Measurements from ENCODE around the gene NR3C1. TPM values are rescaled to one million over a fixed set of nuclear protein-coding genes. Genes with fewer than 3 reads are reported as not detected.

The NR3C1 gene
- total RNA-seq, 1 experiment from 2014 or later: 42.1 TPM

DNA sequence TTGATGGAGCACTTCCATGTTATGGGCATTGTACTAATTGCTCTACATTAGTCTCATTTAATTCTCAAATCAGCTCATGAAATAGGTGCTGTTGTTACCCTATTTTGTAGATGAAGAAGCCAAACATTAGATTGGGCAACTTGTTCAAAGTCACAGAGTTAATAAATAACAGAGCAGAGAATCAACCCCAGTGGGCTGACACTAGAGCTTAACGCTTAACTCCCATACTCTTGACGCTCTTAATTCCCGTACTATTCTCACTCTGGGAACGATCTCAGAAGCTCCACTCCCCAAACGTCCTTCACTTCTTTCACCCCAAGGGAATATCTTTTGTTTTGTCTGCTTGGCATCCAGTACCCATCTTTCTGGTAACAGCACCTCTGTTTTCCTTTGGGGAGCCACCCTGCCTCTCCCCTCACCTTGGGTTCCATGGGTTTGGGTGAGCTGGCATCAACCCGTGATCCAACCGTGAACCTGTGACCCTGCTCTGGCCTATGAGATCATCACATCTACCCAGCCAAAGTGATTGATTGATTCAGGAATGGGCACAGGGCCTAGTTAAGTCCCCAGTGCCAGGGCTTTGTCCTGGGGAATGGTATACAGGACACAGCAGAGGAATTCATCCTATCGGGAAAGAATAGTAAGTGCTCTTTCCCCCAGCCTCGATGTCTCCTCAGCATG, 169.2 kb downstream of the NR3C1 start:
- no peak for DNase-seq (ENCODE audit: low spot score)

DNA sequence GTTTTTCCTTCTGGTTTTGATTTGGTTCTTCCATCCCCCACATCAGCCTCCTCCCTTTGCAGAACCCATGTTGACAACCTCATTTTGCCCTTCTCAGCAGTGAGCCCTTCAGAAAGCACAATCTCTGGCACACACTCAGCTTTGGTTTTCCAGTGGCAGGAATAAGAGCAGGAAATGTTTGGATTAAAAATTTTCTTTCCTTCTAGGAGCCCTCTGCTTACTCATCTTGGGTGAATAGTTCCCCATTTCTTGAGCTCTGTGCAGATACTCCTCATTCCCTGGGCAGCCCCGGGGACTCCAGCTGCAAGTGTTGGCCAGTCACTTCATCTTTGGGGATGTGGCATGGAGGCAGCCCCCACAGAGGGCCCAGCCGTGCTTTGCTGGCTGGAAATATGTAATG, 170.5 kb downstream of the NR3C1 start:
- DNase-seq (ENCODE audit: low spot score): no peak

DNA sequence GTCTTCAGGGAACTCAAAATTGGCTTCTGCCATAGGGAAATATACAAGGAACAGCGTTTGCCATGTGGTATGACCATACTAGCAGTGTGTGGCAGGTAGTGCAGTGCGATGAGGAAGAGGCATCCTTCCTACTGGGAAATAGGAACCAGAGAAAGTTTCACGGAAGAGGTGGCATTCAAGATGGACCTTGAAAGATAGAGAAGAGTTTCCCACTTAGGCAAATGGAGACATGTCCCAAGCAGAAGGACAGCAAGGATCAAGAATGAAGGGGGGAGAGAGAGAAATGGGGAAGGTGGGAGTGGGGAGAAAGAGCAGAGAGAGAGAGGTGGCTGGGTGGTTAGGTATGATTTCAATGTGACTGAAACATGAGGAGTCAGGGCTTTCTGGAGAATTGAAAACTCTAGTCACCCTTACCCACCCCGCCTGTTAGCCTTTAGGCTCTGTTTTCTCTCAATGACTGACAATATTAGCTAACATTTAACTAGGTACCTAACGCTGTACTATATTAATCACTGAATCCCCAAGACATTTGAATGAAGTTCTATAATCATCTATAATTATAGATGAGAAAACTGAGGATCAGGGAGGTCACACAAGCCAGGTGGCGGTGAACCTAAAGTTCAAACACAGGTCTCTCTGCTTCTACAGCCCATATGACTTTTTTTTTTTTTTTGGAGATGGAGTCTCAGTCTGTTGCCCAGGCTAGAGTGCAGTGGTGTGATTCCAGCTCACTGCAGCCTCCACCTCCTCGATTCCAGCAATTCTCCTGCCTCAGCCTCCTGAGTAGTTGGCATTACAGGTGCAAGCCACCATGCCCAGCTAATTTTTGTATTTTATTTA, 171.3 kb downstream of the NR3C1 start:
- no peak for DNase-seq (ENCODE audit: low spot score)

DNA sequence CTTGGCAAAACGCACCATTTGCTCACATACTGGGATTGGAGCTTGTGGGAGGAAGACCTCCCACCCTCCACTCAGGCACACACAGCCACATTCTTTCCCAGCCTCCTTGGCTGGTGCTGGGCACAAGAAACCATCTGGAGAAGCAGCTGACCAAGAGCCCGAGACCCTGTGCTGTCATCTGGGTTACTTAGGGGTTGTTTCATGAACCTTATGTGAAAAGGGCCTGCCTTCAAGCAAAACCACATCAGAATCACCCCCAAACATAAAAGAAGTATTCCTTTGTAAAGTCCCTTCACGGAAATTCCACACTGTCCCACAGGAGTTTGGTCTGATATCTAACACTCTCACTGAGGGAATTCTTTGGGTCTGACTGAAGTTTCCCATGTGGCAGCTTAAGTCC, 172.1 kb downstream of the NR3C1 start:
- no peak for DNase-seq (ENCODE audit: low spot score)

DNA sequence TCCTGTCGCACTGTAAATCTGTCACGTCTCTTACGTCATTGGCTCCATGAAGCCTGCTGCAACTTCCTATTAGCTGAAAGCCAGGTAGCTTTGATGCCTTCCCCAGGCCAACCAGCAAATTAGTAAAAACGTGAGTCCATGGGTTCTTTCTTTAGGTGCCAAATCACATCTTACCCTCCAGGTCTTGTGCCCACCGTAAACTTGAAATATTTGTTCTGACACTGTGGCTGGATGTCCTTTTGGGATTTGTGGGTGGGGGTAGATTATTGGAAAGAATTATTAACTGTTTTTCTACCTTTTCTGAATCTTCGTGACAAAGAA, 172.8 kb downstream of the NR3C1 start:
- no peak for DNase-seq (ENCODE audit: low spot score)

DNA sequence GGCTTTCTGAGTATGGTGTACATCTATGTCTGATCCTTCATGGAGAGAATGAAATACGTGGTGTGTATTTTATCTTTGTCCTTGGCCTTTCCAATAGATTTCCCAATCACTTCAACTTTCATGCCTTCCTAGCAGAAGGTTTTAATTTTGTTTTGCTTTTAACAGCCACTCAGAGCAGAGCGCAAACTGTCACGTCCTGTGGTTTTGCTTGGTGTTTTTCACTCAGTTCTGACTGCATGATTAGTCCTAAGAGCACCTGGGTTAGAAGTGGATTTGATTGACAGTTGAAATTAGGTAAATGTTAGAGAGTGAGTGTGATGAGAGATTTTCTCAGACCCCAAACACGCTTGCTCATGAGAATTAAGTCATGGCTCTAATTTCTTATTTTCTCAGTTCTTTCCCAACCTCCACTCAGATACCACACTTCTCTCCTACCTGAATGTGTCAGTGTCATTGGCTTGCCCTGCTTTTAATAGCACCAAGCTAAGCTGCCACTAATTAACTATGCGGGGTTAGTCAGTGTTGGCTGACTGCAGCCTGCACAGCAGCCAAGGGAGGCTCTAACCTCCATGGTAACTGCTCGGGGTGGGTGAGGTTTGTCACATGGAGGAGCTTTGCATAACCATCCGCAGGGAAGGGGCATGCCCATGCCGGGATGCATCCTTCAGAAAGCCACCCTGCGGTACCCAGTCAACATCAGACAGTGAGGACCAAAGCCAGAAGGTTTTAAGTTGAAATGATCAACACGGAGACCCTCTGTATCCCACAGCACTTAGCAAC, 173.4 kb downstream of the NR3C1 start:
- no peak for DNase-seq (ENCODE audit: low spot score)

DNA sequence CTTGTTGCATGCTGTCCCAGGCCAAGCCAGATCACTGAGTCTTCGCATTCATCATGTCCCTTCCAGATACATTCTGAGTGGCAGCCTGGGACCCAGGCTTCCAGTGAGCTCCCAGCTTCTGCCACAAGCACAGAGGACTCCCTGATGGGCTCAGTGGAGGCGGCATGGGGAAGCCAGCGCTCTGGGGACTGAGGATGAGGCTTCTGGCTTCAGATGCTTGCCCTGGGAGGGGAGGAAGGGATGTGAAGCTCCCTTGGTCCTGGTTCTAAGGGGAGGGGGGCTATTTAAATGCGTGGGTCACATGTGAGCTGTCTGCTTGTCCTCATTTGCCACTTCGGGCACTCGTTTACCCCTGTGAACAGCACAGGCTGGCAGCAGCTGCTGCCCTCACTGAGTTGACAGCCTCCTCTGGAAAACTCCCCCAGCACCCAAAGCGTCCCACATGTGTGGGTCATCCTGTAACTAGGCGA, 174.0 kb downstream of the NR3C1 start:
- DNase-seq (ENCODE audit: low spot score): no peak

DNA sequence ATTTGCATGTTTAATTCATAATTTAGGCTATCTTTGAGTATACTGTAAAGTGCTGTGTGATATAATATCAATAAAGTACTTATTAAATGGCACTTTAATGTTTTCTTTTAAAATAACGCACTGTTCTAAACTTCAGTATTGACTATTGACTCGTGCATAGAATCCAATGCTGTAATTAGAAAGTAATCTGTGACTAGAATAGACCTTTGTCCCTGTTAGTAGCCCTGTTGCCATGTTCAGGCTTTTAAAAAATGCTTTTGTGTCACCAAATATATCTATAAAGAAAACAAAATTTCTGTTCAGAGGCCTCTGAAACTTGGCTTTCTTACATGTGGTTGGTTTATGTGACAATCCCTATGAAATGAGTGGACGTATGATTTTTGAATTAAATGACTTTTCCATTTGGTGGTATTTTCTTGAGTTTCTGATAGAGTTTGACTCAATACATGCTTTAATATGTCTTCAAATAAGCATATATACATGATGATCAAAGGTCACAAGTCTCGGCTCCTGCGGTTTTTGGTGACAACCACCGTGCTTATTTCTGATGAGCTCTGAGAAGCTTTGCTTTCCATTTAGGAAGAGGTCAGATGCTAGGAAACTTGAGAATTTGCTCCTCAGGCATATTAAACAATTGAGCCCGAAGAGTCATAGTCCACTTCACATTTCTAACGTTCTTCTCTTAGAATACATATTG, 174.7 kb downstream of the NR3C1 start:
- DNase-seq (ENCODE audit: low spot score): no peak
